Smooth muscle cell (in vitro differentiated cells): ENCODE measurements around the gene HS6ST3. TPM values are rescaled to one million over a fixed set of nuclear protein-coding genes. Genes with fewer than 3 reads are reported as not detected.

ENCODE experiments used
- DNase-seq: peaks from one replicate; lab custom pipeline; 2025; ENCODE audit not compliant: unreplicated experiment; lab: John Stamatoyannopoulos, UW
- H2AFZ ChIP-seq: fragments of 200-600 bp; sonication (generic); 2 replicates; pipeline ENCODE4 v1.6.0; 2016; ENCODE audit warnings: antibody characterized with exemption, low read depth, mild to moderate bottlenecking
- H3F3A ChIP-seq: fragments of 200-600 bp; sonication (generic); 2 replicates; pipeline ENCODE4 v1.6.0; 2017; ENCODE audit warnings: antibody characterized with exemption, low read depth
- H3K27ac ChIP-seq: fragments of 200-600 bp; sonication (generic); 2 replicates; pipeline ENCODE4 v1.5.1; 2016; ENCODE audit warnings: low read depth, mild to moderate bottlenecking
- H3K27me3 ChIP-seq: fragments of 200-600 bp; sonication (generic); 2 replicates; pipeline ENCODE4 v1.6.1; 2016; ENCODE audit warnings: low read depth, mild to moderate bottlenecking
- H3K36me3 ChIP-seq: fragments of 200-600 bp; sonication (generic); 2 replicates; pipeline ENCODE4 v1.5.1; 2016; ENCODE audit warnings: low read depth
- H3K4me1 ChIP-seq: fragments of 200-600 bp; sonication (generic); 2 replicates; pipeline ENCODE4 v1.5.1; 2016; ENCODE audit warnings: low read depth
- H3K4me2 ChIP-seq: fragments of 200-600 bp; sonication (generic); 2 replicates; pipeline ENCODE4 v1.6.0; 2016; ENCODE audit warnings: mild to moderate bottlenecking
- H3K4me3 ChIP-seq: fragments of 200-600 bp; sonication (generic); 2 replicates; pipeline ENCODE4 v1.5.1; 2016; ENCODE audit warnings: mild to moderate bottlenecking
- H3K79me2 ChIP-seq: fragments of 200-600 bp; sonication (generic); 2 replicates; pipeline ENCODE4 v1.6.0; 2016; ENCODE audit warnings: low read depth, mild to moderate bottlenecking
- H3K9ac ChIP-seq: fragments of 200-600 bp; sonication (generic); 2 replicates; pipeline ENCODE4 v1.6.0; 2016; ENCODE audit warnings: low read depth
- H3K9me3 ChIP-seq: fragments of 200-600 bp; sonication (generic); replicated peaks from 2 replicates; pipeline ENCODE4 v1.5.1; 2016; ENCODE audit warnings: low read depth
- H4K20me1 ChIP-seq: fragments of 200-600 bp; sonication (generic); 2 replicates; pipeline ENCODE4 v1.6.0; 2016; ENCODE audit warnings: low read depth
- CTCF ChIP-seq: fragments of 200-600 bp; sonication (generic); IDR thresholded peaks from 2 replicates; pipeline ENCODE4 v1.5.1; 2017; ENCODE audit warnings: borderline replicate concordance, mild to moderate bottlenecking, antibody characterized with exemption; ENCODE audit not compliant: insufficient read depth, poor library complexity, severe bottlenecking
- WGBS: methylation state at CpG from one replicate; pipeline ENCODE4 v1.1.7; 2016; ENCODE audit warnings: low lambda C conversion rate; 5-methylcytosine and 5-hydroxymethylcytosine counted together
- polyA plus RNA-seq: library from polyadenylated mRNA; unstranded; fragments of >200 nt; fragmentation: Nextera tagmentation; extraction: Ambion mirVana; gene quantifications from 2 replicates; pipeline ENCODE4 v1.2.1, GENCODE V29; 2016
- total RNA-seq: library from RNA; depleted of rRNA; stranded (reverse); fragments of >200 nt; gene quantifications from 2 replicates; pipeline ENCODE4 v1.2.3, GENCODE V29; 2014

The HS6ST3 gene
- total and polyA plus RNA-seq, 2 experiments from 2014 or later = 0.09 TPM; not detected in 1

DNA sequence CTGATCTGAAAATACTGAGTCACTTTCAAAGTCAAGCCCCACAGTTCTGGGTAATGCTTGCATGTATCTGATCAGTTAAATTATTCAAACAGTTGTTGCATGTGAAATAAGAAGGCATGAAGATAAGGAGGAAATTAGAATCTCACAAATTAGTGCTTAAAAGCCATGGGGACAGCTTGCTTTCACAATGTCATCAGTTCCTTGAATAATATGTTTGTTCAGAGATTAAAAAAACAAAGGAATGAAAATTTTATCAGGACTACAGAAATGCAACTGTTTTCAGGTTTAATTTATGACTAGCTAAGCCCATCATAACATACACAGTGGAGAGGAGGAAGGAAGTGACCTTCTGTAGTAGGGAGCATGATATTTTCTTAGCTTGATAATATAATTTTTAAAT is 754.3 kb downstream of the HS6ST3 start:
- H3K4me1 ChIP-seq = no peaks in the 10 kb centered on the region
- H2AFZ ChIP-seq = no peak overlapping the region
- no peak overlapping the region for H3K4me3 ChIP-seq
- H3K79me2 ChIP-seq = no peaks in the 10 kb centered on the region
- H3K27me3 ChIP-seq = no peaks in the 10 kb centered on the region
- no peak for TF ChIP-seq CTCF
- H3K27ac ChIP-seq = no peak overlapping the region
- no peaks in the 10 kb centered on the region for H3K36me3 ChIP-seq
- H3K4me2 ChIP-seq = no peak overlapping the region
- H3K9ac ChIP-seq = no peak overlapping the region
- H3F3A ChIP-seq = no peaks in the 10 kb centered on the region
- no peak for DNase-seq
- H3K9me3 ChIP-seq = no peaks in the 10 kb centered on the region
- H4K20me1 ChIP-seq = no peaks in the 10 kb centered on the region

GRCh38 chr13:96844616-96845015 is 754.7 kb downstream of the HS6ST3 start:
- no peak for DNase-seq
- H2AFZ ChIP-seq = no peak overlapping the region
- H3K4me3 ChIP-seq = no peak overlapping the region
- no peak overlapping the region for H3K27ac ChIP-seq
- no peaks in the 10 kb centered on the region for H3K9me3 ChIP-seq
- H3K4me2 ChIP-seq = no peak overlapping the region
- 93% methylated on average over 1 of the region's 1 CpG for WGBS
- H4K20me1 ChIP-seq = no peaks in the 10 kb centered on the region
- no peak overlapping the region for H3K9ac ChIP-seq
- no peaks in the 10 kb centered on the region for H3K36me3 ChIP-seq
- H3K79me2 ChIP-seq = no peaks in the 10 kb centered on the region
- H3F3A ChIP-seq = no peaks in the 10 kb centered on the region
- no peaks in the 10 kb centered on the region for H3K4me1 ChIP-seq
- no peaks in the 10 kb centered on the region for H3K27me3 ChIP-seq
- no peak for TF ChIP-seq CTCF

DNA sequence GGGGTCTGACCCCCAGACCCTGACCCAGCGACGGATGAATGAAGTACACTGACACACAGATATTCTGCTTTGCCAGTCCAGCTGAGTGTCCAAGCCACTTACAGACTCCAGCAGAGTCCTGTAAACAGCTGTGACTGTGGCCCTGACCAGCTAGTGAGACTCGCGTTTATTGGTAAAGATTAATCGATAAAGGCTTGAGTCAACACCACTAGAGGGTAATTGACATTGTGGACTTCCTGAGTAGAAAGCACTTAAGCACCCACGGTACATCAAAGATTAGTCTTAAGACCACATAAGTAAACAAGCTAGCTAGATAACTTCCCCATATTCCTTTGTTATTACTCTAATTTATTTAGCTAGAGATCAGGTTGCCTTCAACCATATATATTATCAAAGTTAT is 758.4 kb downstream of the HS6ST3 start:
- Histone ChIP-seq H3F3A (no peaks in the 10 kb centered on the region), H3K79me2 (no peaks in the 10 kb centered on the region), H3K36me3 (no peaks in the 10 kb centered on the region), H3K9ac (no peak overlapping the region), H4K20me1 (no peaks in the 10 kb centered on the region), H3K4me3 (peak overlapping the region; percentile 24), H3K9me3 (no peaks in the 10 kb centered on the region), H3K27me3 (no peaks in the 10 kb centered on the region), H2AFZ (no peak overlapping the region), H3K4me2 (no peak overlapping the region), H3K27ac (no peak overlapping the region), H3K4me1 (no peaks in the 10 kb centered on the region)
- no peak for TF ChIP-seq CTCF
- no peak for DNase-seq
- WGBS = 74% methylated on average over 6 of the region's 6 CpGs

DNA sequence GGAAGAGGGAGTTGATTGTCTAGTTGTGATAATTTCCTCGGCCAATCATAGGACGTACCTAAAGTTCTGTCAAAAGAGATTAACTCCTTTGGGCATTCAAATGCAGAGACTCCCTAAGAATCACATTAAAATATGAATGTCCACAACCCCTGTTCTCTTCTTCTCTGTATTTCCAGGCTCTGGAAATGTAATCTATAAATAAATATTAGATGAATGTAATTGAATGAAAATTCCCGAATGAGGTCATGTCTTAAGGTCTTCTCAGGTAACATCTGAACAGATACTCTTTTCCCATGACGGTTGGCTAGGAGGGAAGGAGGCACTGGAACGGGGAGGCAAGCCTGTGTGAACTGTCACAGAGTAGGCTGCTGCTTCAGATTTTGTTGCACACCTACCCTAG is 759.2 kb downstream of the HS6ST3 start:
- Histone ChIP-seq H3K4me1 (no peaks in the 10 kb centered on the region), H2AFZ (no peak overlapping the region), H4K20me1 (no peaks in the 10 kb centered on the region), H3K4me2 (no peak overlapping the region), H3K79me2 (no peaks in the 10 kb centered on the region), H3K9ac (no peak overlapping the region), H3F3A (no peaks in the 10 kb centered on the region), H3K27me3 (no peaks in the 10 kb centered on the region), H3K9me3 (no peaks in the 10 kb centered on the region), H3K4me3 (no peak overlapping the region), H3K27ac (no peak overlapping the region), H3K36me3 (no peaks in the 10 kb centered on the region)
- no peak for DNase-seq
- TF ChIP-seq CTCF = no peak
- 91% methylated on average over 5 of the region's 5 CpGs for whole genome bisulfite sequencing
